Right cardiac atrium (tissue), 5 donors: Measurements from ENCODE around the gene MMP11. TPM values are rescaled to one million over a fixed set of nuclear protein-coding genes. Genes with fewer than 3 reads are reported as not detected.

ENCODE experiments used
- ATAC-seq, 2 donors: fragments of 200-7000 bp; cut with Tn5 transposase; one replicate each; pipeline versions ENCODE4 v1.8.0 to v1.9.1; 2020; ENCODE audit warnings: moderate library complexity in 2 of 2, mild to moderate bottlenecking in 1 of 2
- DNase-seq, 3 donors: peaks; one replicate each; pipeline ENCODE4 v3.0.0-alpha.2; 2020
- H3K27ac ChIP-seq: one replicate; pipeline ENCODE4 v1.5.1; 2013; ENCODE audit warnings: mild to moderate bottlenecking, low read length, control low read depth, moderate library complexity
- H3K27me3 ChIP-seq: one replicate; pipeline ENCODE4 v1.6.1; 2013; ENCODE audit not compliant: control insufficient read depth, insufficient read depth
- H3K4me1 ChIP-seq: one replicate; pipeline ENCODE4 v1.6.1; 2013; ENCODE audit warnings: low read length; ENCODE audit not compliant: control insufficient read depth, insufficient read depth
- H3K4me3 ChIP-seq: one replicate; pipeline ENCODE4 v1.5.1; 2013; ENCODE audit warnings: low read length, control low read depth
- H3K9me3 ChIP-seq: one replicate; pipeline ENCODE4 v1.6.1; 2013; ENCODE audit warnings: low read length; ENCODE audit not compliant: control insufficient read depth
- WGBS: extraction: QIAGEN DNeasy Blood & Tissue Kit; methylation state at CpG from one replicate; pipeline ENCODE4 v1.1.7; 2013; 5-methylcytosine and 5-hydroxymethylcytosine counted together
- intact Hi-C, 4 donors: fragments of 100-400 bp; cut with DNase I; formaldehyde crosslinking; loops; one replicate each; pipeline versions ENCODE4 v1.11.0 to v1.14.0; 2022 to 2023
- polyA plus RNA-seq: library from polyadenylated mRNA; stranded (reverse); fragments of 200-250 nt; gene quantifications from one replicate; pipeline ENCODE4 v1.2.3, GENCODE V29; 2013
- total RNA-seq, 4 donors: library from RNA; stranded (reverse); fragmentation: NEBNext Ultra II Directional; extraction: Animal tissue kit (Norgen Biotek cat#: 25700); gene quantifications; one replicate each; pipeline ENCODE4 v1.2.1, GENCODE V29; 2021
- donor health status: healthy with polysubstance abuse.
- donor health status: DM: no; HTN: yes; CAD: no.
- donor health status: DM: no; HTN: no; CAD: no.
- donor health status: DM: no; HTN: yes; CAD: no; lungs with severe emphysema.
- donor health status: DM: yes; HTN: yes; CAD: no.

MMP11 gene
- total and polyA plus RNA-seq, 5 donors = 2.8 to 15.4 (median 9.3) TPM

DNA sequence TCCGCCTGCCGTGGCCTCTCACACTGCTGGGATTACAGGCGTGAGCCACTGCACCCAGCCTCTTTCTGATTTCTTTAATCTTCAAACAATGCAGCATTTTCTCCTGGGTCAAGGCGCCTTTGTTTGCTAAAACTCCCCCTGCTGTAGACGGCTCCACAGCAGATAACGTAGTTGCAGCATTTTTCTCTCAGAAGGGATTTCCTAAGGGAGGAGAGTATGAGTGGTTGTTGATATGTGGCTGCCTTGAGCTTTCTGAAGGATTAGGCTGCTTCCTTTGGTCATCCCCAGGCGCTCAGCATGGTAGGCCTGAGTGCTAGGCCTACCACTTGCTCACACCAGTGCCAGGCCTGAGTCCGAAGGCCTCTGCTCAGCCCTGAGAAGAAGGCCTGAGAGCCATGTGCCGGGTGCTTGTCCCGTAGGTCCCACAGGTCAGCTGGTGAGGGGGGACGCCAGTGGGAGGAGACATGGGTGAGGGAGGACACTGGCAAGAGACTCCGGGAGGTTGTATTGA, 32.2 kb downstream of the MMP11 start:
- peak overlapping the region; percentile 1 for H3K27ac ChIP-seq
- H3K4me3 ChIP-seq = no peak overlapping the region
- H3K4me1 ChIP-seq = peaks cover 2% of the 10 kb centered on the region
- H3K27me3 ChIP-seq = no peaks in the 10 kb centered on the region
- DNase-seq (peak in 2 of 3 donors; percentile 67 to 71), ATAC-seq (peak; percentile 69 to 77)
- no peaks in the 10 kb centered on the region for H3K9me3 ChIP-seq
- intact Hi-C loops = no loop called here
- WGBS = 54% methylated on average over 12 of the region's 12 CpGs

DNA sequence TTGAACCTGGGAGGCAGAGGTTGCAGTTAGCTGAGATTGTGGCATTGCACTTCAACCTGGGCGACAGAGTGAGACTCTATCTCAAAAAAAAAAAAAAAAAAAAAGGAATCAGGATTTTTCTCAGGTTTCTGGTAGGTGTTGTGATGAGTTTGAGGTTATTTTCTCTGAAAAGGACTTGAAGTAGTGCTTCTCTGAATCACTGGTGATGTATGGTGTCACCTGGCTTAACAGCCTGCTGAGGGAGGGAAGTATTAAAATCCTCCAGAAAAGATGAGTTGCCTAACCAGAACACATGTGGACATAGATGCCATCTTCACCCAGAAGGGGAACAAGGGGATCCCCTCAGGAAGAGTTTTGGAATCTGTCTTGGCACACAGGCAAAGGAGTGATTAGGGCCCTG, 34.2 kb downstream of the MMP11 start:
- H3K9me3 ChIP-seq = no peaks in the 10 kb centered on the region
- H3K4me1 ChIP-seq = peaks cover 2% of the 10 kb centered on the region
- intact Hi-C loops = no loop called here
- ATAC-seq (no peak), DNase-seq (no peak)
- 87% methylated on average over 1 of the region's 1 CpG for WGBS
- H3K4me3 ChIP-seq = no peak overlapping the region
- H3K27me3 ChIP-seq = no peaks in the 10 kb centered on the region
- H3K27ac ChIP-seq = no peak overlapping the region

DNA sequence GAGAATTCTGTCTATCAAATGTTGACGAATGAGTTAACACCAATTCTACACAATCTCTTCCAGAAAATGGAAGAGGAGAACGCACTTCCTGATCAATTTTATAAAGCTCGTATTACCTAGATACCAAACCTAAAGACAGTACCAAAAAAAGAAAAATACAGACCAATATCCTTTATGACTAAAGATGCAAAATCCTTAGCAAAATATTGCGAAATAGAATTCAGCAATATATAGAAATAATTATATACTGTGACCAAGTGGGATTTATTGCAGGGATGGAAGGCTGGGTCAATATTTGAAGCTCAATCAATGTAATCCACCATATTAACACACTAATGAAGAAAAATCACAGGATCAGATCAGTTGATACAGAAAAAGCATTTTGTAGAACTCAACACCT, 39.7 kb downstream of the MMP11 start:
- intact Hi-C loops = no loop called here
- Histone ChIP-seq H3K27ac (no peak overlapping the region), H3K4me3 (no peak overlapping the region), H3K27me3 (no peaks in the 10 kb centered on the region), H3K4me1 (no peaks in the 10 kb centered on the region), H3K9me3 (no peaks in the 10 kb centered on the region)
- DNase-seq (no peak), ATAC-seq (no peak)
- WGBS = 95% methylated on average over 4 of the region's 4 CpGs

DNA sequence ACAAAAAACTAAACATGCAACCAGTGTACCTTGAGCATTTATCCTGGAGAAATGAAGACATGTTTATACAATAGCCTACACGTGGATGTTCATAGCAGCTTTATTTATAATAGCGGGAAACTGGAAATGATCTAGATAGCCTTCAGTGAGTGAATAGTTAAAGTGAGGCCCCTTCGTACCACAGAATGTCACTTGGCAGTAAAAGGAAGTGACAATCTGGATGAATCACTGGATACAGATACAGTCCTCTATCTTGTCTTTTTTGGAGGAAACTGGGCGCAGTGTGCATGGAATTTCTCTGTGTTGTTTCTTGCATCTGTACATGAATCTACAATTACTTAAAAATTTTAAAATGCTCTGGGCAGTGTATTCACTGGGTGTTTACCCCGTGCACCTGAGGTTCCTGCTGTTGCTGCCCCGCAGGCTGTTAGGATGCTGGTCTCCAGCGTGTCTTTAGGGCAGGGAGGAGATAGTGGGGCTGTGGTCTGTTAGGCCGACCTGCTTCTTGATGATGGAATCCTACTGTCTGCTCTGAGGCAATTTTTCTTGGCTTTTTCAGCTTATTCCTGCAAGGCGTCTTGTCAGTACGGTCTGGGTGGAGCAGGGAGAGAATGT, 43.0 kb downstream of the MMP11 start:
- Histone ChIP-seq H3K27ac (peak overlapping the region; percentile 80), H3K4me3 (no peak overlapping the region), H3K27me3 (no peaks in the 10 kb centered on the region), H3K9me3 (no peaks in the 10 kb centered on the region), H3K4me1 (no peaks in the 10 kb centered on the region)
- DNase-seq (peak in 1 of 3 donors; percentile 12), ATAC-seq (peak in 1 of 2 donors; percentile 18)
- 66% methylated on average over 10 of the region's 10 CpGs for WGBS
- intact Hi-C loops = no loop called here

DNA sequence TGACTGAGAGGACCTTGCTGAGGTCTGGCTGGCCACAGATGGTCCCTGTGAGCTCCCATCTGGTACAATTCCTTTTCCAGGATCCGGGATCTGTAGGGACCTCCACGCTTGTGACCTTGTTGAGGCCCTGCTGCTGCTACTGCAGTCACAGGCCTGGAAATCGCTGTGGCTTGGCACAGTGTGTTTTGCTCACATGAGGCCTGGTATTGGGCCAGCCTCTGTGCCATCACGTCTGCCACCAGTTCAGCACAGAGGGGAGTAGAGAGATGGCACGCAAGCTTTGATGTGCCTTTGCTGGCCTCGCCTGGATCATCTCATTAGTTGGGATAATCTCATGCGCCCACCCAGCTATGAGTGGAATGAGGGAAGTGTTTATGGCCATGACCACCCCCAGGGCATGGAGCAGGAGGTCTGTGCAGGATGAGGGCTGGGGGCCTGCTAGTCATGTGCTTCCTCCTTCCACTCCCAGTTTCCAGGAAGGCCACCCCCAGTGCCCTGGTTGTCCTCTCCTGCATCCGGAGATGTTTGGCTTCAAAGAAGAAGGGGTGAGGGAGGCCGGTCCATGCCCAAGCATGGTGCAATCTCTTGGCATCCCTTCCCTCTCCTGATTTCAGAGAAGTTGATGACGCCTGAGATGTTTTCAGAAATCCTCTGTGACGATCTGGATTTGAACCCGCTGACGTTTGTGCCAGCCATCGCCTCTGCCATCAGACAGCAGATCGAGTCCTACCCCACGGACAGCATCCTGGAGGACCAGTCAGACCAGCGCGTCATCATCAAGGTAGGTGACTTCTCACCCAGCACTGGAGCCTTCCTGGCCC, 43.7 kb downstream of the MMP11 start:
- Histone ChIP-seq H3K27ac (peak overlapping the region; percentile 80), H3K9me3 (no peaks in the 10 kb centered on the region), H3K4me3 (no peak overlapping the region), H3K27me3 (no peaks in the 10 kb centered on the region), H3K4me1 (no peaks in the 10 kb centered on the region)
- 73% methylated on average over 18 of the region's 18 CpGs for WGBS
- ATAC-seq (peak; percentile 80 to 81), DNase-seq (peak in 2 of 3 donors; percentile 74 to 79)
- intact Hi-C loops = no loop called here

DNA sequence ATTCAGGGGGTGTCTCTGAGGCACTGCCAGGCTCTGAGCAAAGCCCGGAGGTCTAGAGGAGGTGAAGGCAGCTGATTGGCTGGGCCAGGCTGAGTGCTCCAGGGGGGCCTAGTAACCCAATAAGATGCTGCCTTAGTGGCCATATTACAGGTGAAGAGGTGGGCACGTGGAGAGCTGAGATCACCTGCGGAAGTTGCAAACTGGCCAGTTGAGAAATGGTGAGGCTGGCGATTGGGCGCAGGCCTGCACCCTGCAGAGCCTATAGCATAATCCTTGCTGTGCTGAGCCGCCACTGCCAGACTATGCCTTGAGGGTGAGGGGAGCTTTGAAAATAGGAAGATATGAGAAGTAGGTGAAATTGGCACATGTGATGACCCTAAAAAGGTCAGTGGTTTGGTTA, 44.5 kb downstream of the MMP11 start:
- ATAC-seq (no peak), DNase-seq (peak in 1 of 3 donors; percentile 16)
- Histone ChIP-seq H3K27me3 (no peaks in the 10 kb centered on the region), H3K9me3 (no peaks in the 10 kb centered on the region), H3K4me1 (no peaks in the 10 kb centered on the region), H3K4me3 (no peak overlapping the region), H3K27ac (no peak overlapping the region)
- intact Hi-C loops = no loop called here
- 85% methylated on average over 6 of the region's 6 CpGs for WGBS

DNA sequence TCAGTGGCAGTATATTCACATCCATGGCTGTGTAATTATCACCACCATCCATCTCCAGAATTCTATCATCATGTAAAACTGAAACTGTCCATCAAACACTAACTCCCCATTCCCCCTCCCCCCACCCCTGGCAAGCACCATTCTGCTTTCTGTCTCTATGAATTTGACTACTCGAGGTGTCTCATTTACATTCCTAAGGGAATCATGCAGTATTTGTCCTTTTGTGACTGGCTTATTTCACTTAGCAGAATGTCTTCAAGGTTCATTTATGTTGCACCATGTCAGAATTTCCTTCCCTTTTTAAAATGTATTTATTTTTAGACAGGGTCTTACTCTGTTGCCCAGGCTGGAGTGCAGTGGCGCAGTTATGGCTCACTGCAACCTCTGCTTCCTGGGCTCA, 45.9 kb downstream of the MMP11 start:
- no peaks in the 10 kb centered on the region for H3K9me3 ChIP-seq
- WGBS = 92% methylated on average over 2 of the region's 2 CpGs

DNA sequence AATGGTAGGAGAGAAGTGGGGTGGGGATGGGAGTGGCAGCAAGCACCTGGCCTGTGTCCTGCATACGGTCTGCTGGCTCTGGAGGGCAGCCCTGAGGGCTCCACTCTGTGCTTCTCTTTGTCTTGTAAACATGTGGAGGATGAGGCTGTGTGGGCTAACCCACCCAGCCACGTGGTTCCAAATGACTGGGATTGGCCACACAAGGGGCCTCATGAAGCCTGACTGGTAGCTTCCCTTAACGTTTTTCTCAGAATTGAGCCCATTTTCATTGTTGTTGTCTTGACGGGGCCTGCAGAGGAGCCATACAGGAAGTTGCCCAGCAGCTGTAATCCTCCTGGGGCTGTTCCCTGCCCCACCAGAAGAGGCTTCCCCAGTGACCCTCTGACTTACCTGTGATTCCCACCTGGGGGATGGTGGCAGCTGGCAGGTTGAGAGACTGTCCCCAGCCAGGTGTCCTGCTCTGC, 48.1 kb downstream of the MMP11 start:
- no peak for ATAC-seq
- 53% methylated on average over 4 of the region's 4 CpGs for WGBS
- no peak overlapping the region for H3K27ac ChIP-seq
- no peak overlapping the region for H3K4me3 ChIP-seq
- H3K4me1 ChIP-seq = peaks cover 7% of the 10 kb centered on the region
- no peaks in the 10 kb centered on the region for H3K27me3 ChIP-seq
- intact Hi-C loops = no loop called here
- H3K9me3 ChIP-seq = no peaks in the 10 kb centered on the region
- peak in 1 of 3 donors; percentile 10 for DNase-seq

More for the DNA sequence above, 45.9 kb downstream of the MMP11 start:
- H3K4me1 ChIP-seq = peaks cover 4% of the 10 kb centered on the region
- no peak for ATAC-seq
- no peak overlapping the region for H3K27ac ChIP-seq
- DNase-seq = no peak
- no peaks in the 10 kb centered on the region for H3K27me3 ChIP-seq
- no peak overlapping the region for H3K4me3 ChIP-seq
- intact Hi-C loops = no loop called here

DNA sequence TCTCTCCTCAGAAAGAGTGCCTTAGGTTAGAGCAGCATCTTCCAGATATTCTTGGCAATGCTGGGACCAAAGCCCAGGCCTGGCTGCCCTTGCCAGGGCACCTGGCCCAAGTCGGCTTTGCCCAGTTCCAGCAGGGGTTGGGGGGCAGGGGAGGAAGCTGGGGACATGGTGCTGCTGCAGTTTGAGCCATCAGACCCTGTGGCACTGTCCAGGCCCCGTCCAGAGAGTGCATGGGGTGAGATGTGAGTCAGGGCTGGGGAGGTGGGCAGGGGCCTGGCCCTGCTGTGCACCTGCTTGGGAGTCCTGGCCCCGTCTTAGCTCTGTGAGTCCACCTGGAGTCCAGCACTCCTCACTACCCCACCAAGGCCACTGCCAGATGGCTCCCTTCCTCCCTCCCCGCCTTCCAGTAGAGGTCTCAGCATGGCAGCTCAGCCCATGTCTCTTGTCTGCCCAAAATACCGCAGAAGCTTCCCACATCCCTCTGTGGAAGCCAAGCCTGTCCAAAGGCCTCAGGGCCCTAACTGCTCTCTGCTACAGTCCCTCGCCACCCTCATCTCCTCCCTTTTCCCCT, 49.5 kb downstream of the MMP11 start:
- peak overlapping the region; percentile 72 for H3K27ac ChIP-seq
- 65% methylated on average over 6 of the region's 6 CpGs for WGBS
- no peaks in the 10 kb centered on the region for H3K9me3 ChIP-seq
- DNase-seq (peak in 1 of 3 donors; percentile 48), ATAC-seq (peak in 1 of 2 donors; percentile 25)
- H3K27me3 ChIP-seq = no peaks in the 10 kb centered on the region
- intact Hi-C loops = no loop called here
- no peak overlapping the region for H3K4me3 ChIP-seq
- peaks cover 7% of the 10 kb centered on the region for H3K4me1 ChIP-seq

DNA sequence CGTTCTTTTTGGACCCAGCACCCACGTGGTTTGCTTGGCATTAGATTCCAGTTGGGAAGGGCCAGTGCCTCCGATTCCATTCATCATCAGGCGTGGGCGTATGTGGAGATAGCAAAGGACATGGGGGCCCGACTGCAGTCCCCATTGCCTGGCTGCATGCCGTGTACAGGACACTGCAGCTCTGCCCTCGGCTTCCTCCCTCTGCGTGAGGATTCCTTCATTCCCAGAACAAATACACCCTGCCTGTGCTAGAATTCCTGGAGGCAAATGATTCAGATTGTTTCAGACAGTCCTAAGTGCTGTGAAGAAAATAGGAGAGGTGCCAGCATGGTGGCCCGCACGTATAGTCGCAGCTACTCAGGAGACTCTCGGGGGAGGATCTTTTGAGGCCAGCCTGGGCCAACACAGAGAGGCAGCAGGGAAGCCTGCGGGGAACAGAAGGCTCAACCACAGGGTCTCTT, 50.7 kb downstream of the MMP11 start:
- 39% methylated on average over 14 of the region's 14 CpGs for WGBS
- peaks cover 7% of the 10 kb centered on the region for H3K4me1 ChIP-seq
- ATAC-seq (peak; percentile 54), DNase-seq (peak in 2 of 3 donors; percentile 74 to 76)
- H3K9me3 ChIP-seq = no peaks in the 10 kb centered on the region
- intact Hi-C loops = no loop called here
- H3K27me3 ChIP-seq = no peaks in the 10 kb centered on the region
- H3K27ac ChIP-seq = peak overlapping the region; percentile 88
- H3K4me3 ChIP-seq = no peak overlapping the region
